ENCODE results near the gene GNAL.
A peak's percentile ranks its signal among the peaks of the same experiment; 100 is the strongest.
"Not testable (repeated sequence)": the region's sequence is repeated elsewhere in the genome, so short reads cannot be mapped to it uniquely, and the experiment has no call there.

GNAL gene

DNA sequence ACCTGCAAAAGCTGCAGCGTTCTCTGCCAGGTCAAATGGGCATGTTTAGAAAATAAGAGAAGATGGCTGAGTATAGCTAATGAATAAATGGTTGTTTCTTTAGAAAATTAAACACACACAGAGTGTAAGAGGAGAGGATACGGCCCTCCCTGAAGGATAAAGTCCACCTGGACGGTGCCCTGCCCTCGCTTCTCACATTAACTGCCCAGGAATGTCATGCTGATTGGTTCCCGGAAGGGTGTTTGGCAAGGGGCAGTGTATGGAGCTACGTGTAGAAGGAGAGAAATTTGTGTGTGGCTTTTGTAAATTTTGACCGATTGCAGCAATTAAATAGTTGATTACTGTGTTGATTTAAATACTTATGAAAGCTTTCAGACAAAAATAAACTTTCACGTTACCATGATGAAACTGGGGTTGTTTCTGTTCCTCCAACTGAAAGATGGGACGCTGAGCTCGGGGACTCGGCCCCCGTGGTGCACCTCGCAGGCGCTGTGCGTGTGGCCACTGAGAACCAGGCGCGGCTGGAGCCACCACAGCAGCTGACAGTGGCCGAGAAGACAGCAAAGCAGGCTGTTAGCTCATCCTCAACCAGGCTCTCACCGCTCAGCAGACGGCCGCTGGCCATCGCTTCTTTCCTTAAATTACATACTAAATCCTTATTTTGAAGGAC is 196.3 kb downstream of the GNAL start:
- DNase-seq = no peak

- DNase-seq = no peak
Measured at GRCh38 chr18:11886577-11887110, 197.6 kb downstream of the GNAL start.

DNA sequence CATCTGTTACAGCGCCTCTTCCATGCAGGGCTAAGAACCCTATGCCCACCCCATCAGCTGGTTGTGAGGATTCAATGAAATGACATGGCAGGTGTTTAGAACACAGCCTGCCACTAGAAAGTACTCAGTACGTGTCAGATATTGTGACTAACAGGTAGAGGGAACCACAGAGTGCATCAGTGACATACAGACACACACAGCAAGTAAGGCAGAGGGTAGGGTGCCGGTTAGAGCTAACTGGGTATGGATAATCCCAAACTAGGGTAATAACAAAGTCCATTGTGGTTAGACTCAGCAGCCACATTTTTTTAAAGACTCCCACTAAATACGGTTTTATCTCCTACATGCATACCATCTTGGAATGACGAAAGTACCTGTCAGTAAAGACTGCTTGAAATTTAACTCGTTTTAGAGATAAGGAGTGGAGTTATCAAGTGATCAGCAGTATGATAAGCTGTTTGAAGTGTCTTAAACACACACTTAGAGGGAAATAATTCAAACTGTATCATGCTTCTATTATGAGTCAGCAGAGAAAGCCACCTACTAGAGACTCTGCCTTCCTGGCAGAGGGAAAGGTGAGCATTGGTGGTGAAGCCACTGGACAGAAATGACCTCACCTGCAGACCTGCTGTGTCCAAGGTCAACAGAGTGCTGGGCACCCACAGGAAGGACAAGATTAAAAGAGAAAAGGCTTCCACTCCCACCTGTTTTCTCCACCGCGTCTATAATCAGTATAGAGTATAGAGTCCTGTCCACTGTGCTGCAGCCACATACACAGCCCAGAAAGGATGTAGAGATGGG is 198.5 kb downstream of the GNAL start:
- no peak for DNase-seq

GRCh38 chr18:11888726-11889125 is 199.7 kb downstream of the GNAL start:
- no peak for DNase-seq

- no peak for DNase-seq
Measured at GRCh38 chr18:11889284-11889683, 200.2 kb downstream of the GNAL start.

GRCh38 chr18:11891737-11892136 is 202.7 kb downstream of the GNAL start:
- DNase-seq = no peak

GRCh38 chr18:11892438-11892837 is 203.4 kb downstream of the GNAL start:
- DNase-seq = not testable (repeated sequence)

DNA sequence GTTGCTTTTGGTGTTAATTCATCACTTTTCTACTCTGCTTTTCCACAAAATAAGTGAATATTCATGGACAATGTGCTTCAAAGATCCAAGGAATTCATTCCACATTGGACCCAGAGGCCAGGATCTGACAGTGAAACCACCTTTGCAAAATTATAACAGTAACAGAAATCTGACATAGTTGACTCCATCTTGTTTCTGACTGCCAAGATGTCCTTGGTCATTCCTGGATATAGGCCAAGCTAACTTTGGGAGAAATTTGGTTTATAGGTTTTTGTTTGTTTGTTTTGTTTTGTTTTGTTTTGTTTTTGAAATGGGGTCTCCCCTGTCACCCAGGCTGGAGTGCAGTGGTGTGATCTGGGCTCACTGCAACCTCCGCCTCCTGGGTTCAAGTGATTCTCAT is 208.7 kb downstream of the GNAL start:
- no peak for DNase-seq

DNA sequence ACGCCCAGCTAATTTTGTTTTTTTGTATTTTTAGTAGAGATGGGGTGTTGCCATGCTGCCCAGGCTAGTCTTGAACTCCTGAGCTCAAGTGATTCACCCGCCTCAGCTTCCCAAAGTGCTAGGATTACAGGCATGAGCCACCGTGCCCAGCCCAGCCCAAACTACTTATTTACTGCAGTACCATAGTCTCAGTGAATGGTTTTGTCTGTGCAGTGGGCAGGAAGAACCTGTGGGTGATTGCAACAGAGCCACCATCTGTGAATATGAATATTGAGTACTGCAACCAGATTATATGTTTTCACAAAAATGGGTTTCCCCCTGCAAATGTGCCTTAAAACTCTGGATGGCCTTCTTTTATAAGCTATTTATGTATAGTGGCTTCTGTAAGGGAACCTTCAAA is 210.0 kb downstream of the GNAL start:
- no peak for DNase-seq

DNA sequence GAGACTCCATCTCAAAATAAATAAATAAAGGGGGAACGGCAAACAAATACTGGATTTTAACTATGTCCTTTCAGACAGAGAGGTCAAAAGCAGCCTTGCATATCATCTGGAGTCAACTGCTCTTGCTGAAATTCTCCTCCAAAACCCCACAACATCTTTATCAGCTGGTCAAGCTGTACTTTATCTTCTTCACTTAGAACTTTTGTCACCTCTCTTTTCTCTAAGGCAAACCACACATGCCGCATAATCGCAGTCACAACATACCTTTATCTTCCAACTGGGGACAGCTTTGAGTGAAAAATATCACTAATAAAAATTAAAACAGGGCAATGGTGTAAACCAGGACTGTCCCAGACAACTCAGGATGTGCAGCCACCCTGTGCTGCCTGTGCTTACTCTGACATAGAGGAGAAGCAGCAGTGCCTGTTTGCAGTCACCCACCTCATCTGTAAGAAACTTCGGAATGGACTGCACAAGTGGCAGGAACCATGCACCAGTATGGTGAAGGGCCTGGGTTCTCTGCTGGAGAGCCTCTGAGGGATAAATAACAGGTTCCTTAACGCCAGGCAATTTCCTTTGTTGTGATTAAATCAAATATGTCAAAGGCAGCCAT is 212.9 kb downstream of the GNAL start:
- DNase-seq = no peak

DNA sequence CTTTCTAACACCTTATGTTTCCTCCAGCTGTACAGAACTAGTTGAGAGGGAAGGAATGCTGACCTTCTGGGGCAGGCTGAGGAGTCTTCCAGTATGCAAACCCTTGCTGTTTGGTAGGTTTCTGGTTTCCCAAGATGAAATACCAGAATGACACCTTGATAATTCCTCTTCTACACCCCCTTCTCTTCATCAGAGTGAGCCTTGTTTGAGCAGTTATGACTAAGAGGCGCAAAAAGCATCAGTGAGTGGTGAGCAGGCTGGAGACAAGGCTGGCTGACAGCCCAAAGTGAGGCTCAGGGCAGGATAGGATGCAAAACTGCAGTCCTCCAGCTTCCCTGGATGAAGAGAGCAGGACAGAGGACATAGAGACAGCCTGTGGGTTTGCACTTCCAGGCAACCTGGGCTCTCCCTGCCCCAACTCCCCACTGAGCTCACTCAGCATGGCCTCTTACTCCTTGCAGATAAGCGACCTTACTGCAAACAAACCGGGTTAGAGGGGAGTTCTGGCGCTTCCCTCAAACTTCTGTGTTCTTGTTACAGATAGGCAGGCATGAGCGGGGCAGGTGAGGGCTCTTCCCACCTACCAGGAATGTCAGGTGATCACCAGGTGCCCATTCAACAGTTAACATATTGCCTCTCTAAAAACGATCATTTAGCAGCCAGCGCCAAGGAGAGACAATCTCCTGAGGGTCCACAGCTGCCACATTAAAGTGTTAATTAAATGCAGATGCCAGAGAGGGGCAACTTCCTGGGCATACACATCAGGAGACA is 213.6 kb downstream of the GNAL start:
- no peak for DNase-seq

DNA sequence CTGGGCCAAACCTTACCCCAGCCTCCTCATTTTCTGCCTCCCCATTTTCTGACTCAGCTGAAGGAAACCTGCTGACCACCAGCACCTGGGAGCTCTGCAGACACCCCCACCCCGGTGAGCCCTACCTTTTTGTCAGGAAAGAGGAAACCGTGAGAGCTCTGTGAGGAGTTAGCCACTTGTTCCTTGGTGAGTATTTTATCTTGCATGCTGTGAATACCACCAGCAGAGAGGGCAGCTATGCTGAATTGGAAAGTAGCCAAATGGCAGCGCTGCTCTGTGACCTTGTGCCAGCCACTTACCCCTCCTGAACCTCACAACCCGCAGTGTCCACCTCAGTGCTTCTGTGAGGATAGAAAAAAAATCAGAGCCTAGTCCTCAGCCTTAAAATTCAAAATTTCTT is 216.5 kb downstream of the GNAL start:
- DNase-seq = no peak

- no peak for DNase-seq
Measured at GRCh38 chr18:11906176-11906575, 217.1 kb downstream of the GNAL start.

DNA sequence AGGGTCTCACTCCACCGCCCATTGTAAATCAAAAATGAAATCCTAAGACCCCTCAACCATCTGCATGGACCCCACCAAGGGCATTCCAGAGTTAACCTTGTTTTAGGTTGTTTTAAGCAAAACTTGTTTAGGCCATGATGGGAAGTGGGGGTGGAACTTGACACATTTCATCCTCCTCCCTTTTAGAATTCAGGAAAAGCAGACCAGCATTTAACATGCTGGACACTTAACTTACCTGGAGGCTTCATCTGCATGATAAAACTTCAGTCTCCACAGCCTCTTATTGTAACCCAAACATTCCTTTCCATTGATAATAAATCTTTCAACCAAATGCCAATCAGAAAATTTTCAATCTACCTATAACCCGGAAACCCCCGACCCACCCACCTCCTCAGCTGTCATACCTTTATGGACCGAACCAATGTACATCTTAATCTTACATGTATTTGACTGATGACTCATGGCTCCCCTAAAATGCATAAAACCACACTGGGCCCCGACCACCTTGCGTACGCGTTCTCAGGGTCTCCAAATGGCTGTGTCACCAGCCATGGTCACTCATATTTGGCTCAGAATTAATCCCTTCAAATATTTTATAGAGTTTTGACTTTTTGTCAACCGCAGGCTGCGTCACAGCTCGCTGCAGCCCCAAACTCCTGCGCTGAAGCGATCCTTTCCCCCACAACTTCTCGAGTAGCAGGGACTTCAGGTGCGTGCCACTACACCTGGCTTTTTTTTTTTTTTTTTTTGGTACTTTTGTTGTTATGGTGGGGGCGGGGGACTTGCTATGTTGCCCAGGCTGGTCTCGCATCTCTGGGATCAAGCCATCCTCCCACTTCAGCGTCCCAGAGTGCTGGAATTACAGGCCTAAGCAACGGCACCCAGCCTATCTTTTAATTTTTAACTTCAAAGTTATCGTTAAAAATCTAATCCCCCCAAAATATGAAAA is 218.1 kb downstream of the GNAL start:
- no peak for DNase-seq

DNA sequence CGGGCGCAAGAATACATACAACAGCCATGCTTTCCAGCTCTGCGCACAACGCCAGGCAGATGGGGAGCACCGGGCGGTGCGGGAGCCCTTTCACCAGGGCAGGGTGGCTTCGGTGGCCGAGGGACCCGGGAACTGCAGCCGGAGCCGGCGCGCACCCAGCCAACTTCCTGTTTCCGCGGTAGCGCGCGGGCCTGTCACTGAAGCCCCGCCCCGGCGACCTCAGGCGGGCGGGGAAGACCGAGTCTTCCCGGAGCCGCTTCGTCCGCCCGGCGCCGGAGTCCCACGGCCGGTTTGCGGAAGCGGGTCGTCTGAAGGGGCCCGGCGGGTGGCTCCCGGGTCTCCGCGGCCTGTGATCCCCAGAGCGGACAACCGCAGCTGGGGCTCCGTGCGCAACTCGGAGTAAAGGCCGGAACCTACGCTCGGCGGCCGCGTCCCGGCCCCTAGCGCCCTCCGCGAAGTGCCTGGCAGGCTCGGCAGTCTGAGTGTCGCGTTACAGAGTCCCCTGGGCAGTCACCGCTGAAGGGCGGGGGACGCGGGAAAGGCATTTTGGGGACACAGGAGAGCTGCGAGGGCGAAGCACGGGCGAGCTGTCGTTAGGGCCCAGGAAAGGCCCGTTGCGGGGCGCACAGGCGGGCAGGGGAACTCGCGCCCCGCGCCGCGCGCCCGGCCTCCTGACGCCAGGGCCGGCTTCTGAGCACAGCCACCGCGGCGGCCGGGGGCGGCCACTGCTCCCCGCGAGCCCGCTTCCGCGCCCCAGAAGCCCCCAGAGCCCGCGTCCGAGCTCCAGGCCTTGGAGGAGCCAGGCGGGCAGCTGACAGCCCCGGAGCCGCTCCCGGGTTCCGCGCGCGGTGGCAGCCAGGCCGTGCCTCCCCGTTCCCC is 219.4 kb downstream of the GNAL start, which contains the start of gene MPPE1:
TSS of gene MPPE1 (minus strand) at position 136 of the 879 bp plus-strand sequence. CDS start 11,053 bp downstream, outside the sequence.
- peak; percentile 89 for DNase-seq

DNA sequence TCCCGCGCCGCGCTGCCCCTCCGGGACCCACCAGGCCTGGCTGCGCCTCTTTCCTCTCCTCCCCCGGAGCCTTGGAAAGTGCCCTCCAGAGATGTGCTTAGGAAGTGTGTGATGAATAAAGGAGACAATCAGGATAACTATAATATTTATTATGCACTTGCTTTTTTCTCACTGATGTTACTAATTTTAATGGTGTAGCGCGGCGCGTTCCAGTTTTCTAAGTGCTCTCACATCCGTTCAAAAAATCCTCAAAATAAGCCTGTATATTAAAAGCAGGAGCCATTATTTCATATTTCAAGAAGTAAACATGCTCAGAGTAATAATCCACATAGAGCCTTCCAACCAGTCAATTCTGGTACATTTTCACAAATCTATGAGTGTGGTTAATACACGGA is 220.0 kb downstream of the GNAL start:
- no peak for DNase-seq

GRCh38 chr18:11909591-11910026 is 220.5 kb downstream of the GNAL start:
- no peak for DNase-seq

GRCh38 chr18:11916880-11917279 is 227.8 kb downstream of the GNAL start:
- not testable (repeated sequence) for DNase-seq

DNA sequence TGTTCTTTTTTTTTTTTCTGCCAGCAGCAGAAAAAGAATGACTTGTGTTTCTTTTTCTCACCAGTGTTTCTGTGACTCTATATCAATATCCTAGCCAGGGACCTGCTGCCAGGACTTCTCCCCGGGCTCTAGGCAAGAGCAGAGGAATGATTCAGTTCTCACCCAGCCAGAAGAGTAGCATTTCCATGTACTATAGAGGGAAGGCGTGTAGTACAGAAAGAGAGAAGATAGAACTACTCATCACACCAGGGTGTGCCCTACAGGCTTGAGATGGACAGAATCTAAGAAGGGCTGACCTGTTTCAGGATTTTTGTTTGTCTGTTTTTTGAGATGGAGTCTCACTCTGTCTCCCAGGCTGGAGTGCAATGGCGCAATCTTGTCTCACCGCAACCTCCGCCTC is 230.5 kb downstream of the GNAL start:
- not testable (repeated sequence) for DNase-seq

DNA sequence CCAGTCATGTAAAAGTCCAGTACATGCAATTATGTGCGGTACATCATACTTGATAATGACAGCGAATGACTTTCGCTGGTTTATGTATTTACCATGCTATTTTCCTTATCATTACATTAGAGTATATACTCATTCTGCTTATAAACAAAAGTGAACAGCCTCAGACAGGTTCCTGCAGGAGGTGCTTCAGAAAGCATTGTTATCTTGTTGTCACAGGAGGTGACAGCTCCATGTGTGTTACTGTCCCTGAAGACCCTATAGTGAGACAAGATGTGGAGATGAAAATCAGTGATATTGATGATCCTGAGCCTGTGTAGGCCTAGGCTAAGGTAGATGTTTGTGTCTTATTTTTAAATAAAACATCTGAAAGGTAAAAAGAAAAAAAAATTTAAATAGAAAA is 234.4 kb downstream of the GNAL start:
- DNase-seq = no peak
